Frontal cortex (tissue), 4 donors: ENCODE measurements around the gene XPO4. TPM values are rescaled to one million over a fixed set of nuclear protein-coding genes. Genes with fewer than 3 reads are reported as not detected.
"Not testable (repeated sequence)": the region's sequence is repeated elsewhere in the genome, so short reads cannot be mapped to it uniquely, and the experiment has no call there.

Experiments
- DNase-seq, 2 donors: peaks; one replicate each; pipeline ENCODE4 v3.0.0; 2012; ENCODE audit warnings: low spot score in 2 of 2
- FAIRE-seq: peaks from 2 replicates; lab custom pipeline; 2012; peaks lifted over from hg19 to GRCh38; lab: Jason Lieb, UNC
- total RNA-seq: library from RNA; depleted of rRNA; stranded (reverse); fragments of >200 nt; gene quantifications from one replicate; pipeline ENCODE4 v1.2.3, GENCODE V29; 2014
- donor health status: control.
- donor health status: control.
- donor health status: control.

Gene XPO4
- total RNA-seq, 1 donor from 2014 or later, result 24.5 TPM

DNA sequence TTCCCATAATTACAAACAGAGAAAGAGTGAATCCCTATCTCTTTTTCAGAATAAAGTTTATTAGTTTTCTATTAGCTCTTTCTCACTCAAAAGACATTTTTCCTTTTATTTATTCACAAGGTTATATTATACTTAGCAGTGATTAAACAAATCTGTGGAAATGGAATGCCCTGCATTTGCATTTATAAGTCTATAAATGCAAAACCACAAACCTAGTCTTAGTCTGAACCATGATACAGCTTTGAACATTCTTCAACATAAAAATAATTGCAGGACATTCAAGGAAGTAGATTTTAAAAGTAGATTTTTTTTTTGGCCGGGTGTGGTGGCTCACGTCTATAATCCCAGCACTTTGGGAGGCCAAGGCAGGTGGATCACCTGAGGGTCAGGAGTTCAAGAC lies 8.3 kb downstream of the XPO4 start:
- DNase-seq (no peak), FAIRE-seq (no peak)

DNA sequence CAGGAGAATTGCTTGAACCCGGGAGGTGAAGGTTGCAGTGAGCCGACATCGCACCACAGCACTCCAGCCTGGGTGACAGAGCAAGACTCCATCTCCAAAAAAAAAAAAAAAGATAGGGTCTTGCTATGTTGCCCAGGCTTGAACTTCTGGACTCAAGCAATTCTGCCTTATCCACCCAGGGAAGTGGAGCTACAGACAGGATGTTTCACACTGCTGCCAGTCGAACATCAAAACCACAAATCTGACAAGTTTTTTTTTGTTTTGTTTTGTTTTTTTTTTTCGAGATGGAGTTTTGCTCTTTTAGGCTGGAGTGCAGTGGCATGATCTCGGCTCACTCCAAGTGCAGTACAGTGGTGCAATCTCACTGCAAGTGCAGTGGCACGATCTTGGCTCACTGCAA lies 10.8 kb downstream of the XPO4 start:
- no peak for FAIRE-seq
- DNase-seq, result no peak

DNA sequence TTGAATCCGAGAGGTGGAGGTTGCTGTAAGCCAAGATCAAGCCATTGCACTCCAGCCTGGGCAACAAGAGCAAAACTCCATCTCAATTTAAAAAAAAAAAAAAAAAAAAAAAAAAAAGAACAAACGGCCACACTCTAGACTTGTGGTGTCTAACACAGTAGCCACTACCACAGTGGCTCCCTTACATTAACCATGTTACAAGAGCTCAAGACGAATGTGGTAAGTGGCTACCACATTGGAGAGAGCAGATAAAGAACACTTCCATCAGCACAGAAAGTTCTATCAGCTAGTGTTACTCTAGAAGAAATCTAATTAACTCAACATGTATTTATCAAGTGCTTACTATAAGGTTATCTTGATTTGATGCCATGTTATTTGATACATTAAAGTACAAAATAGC lies 11.5 kb downstream of the XPO4 start:
- no peak for DNase-seq
- FAIRE-seq, result no peak

DNA sequence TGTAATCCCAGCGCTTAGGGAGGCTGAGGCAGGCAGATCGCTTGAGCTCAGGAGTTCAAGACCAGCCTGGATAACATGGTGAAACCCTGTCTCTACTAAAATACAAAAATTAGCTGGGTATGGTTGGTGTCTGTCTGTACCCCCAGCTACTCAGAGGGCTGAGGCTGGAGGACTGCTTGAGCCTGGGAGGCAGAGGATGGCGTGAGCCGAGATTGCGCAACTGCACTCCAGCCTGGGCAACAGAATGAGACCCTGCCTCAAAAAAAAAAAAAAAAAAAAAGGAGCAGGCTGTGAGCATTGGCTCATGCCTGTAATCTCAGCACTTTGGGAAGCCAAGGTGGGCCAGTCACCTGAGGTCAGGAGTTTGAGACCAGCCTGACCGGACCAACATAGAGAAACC lies 12.0 kb downstream of the XPO4 start:
- not testable (repeated sequence) for FAIRE-seq, DNase-seq

DNA sequence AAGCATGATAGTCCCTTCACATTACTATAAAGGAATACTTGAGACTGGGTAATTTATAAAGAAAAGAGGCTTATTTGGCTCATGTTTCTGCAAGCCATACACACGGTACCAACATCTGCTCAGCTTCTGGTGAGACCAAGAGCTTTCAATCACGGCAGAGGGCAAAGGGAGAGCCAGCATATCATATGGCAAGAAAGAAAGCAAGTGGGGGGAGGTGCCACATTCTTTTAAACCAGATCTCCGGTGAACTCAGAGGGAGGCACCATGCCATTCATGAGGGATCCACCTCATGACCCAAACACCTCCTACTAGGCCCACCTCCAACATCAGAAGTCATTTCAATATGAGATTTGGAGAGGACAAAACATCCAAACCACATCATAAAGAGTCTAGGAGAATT lies 20.3 kb downstream of the XPO4 start:
- DNase-seq (no peak), FAIRE-seq (no peak)

DNA sequence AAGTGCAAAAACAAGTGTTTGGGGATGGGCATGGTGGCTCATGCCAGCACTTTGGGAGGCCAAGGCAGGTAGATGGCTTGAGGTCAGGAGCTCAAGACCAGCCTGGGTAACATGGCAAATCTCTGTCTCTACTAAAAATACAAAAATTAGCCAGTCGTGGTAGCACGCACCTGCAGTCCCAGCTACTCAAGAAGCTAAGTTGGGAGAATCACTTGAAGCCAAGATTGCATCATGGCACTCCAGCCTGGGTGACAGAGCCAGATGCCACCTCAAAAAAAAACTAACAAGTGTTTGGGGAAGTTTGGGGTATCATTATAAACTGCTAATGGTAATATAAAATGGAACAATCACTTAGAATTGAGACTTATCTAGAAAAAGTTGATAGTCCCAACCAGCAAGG lies 24.6 kb downstream of the XPO4 start:
- FAIRE-seq (no peak), DNase-seq (no peak)

DNA sequence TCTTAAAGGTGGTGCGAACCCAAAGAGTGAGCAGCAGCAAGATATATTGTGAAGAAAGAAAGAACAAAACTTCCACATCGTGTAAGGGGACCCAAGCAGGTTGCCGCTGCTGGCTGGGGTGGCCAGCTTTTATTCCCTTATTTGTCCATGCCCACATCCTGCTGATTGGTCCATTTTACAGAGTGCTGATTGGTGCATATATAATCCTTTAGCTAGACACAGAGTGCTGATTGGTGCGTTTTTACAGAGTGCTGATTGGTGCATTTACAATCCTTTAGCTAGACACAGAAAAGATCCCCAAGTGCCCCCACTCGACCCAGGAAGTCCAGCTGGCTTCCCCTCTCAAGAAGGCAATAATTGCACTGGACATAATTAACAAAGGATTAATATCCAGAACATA lies 25.7 kb downstream of the XPO4 start:
- not testable (repeated sequence) for DNase-seq

DNA sequence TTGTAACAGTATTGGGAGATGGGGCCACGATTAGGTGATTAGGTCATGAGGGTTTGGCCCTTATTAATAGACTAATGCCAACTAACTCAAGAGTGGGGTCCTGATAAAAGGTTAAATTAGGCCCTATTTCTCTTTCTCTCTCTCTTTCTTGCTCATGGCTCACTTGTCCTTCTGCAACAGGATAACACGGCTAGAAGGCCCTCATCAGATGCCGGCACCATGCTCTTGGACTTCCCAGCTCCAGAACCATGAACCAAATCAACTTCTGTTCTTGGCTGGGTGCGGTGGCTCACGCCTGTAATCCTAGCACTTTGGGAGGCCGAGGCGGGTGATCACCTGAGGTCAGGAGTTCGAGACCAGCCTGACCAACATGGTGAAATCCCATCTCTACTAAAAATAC lies 28.1 kb downstream of the XPO4 start:
- not testable (repeated sequence) for FAIRE-seq, DNase-seq

More for the DNA sequence above, 25.7 kb downstream of the XPO4 start:
- not testable (repeated sequence) for FAIRE-seq

DNA sequence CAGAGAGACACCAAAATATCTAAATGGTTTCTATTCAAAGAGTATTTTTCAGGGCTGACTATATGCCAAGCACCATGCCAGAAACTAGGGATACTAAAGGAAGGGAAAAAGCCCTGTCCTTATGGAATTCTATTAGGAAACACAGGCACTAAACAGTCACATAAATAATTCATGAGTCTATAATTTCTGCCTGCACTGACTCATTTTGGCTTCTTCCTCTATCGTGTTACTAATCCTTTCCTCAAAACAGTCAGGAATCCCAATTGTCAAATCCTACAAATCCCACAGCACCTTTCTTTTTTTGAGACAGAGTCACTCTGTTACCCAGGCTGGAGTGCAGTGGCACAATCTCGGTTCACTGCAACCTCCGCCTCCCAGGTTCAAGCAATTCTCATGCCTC lies 29.2 kb downstream of the XPO4 start:
- DNase-seq (no peak), FAIRE-seq (no peak)

DNA sequence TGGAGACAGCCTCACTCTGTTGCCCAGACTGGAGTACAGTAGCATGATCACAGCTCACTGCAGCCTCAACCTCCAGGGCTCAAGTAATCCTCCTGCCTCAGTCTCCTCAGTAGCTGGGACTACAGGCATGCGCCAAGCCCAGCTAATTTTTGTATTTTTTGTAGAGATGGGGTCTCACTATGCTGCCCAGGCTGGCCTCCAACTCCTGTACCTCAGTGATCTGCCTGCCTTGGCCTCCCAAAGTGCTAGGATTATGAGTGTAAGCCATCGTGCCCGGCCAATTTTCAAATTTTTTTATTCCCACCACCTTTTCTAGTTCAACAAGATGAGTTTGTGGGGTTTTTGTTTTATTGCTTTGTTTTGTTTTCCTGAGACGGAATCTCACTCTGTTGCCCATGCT lies 31.7 kb downstream of the XPO4 start:
- no peak for FAIRE-seq
- DNase-seq, result no peak

DNA sequence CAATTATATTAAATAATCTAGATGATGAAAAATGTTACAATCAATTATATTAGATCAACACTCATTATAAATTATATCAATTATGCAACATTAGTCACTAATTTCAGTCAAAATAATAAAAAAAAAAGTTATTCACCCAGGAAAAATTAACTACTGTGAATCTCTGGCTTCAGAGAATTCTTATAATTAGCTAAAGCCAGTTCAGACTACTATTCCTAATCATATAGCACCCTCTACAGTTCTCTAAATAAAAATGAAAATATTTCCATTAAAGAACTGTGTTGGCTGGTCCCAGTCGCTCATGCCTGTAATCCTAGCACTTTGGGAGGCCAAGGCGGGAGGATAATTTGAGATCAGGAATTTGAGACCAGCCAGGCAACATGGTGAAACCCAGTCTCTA lies 33.0 kb downstream of the XPO4 start:
- FAIRE-seq (peak; percentile 33), DNase-seq (no peak)

DNA sequence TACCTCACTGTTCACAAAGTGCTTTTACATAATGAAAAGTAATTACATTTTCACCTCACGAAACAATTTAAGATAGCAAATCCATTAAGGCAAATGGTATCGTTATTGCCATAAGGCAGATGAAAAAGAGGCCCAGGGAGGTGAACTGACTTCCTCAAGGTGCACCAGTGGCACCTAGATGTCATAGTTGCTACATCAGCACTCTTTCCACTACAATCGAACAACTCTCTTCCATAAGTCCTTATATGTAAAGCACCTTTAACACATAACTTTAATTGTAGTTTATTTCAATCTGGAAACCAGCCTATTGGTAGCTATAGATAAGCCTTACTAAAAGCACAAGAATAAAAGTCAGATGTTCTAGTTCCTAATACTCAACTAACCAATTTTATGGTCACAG lies 35.1 kb downstream of the XPO4 start:
- no peak for DNase-seq
- no peak for FAIRE-seq

DNA sequence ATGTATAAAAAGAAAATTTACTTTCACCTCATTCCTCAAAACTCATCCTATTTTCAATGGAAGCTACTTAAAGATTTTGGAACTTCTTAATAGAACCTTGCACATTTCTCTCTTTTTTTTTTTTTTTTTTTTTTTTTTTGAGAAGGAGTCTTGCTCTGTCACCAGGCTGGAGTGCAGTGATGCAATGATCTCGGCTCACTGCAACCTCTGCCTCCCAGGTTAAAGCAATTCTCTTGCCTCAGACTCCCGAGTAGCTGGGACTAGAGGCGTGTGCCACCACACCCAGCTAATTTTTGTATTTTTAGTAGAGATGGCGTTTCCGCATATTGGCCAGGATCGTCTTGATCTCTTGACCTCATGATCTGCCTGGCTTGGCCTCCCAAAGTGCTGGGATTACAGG lies 40.9 kb downstream of the XPO4 start:
- DNase-seq, FAIRE-seq: not testable (repeated sequence)

DNA sequence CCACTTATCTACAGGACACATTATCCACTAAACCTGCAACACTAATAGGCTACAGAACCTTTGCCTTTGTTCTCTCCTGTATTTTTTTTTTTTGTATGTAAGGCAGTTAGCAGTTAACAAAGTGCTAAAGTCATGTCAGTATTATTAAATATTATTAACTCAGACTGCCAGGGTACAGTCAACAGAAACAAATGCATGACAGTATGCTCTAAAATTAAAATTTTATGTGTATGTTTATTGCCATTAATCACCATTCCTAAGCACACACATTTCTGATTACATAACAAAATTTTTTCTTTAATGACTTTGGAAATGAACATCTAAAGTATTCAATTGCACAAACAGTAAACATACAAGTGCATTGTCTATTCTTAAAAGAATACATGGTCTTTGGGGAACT lies 41.7 kb downstream of the XPO4 start:
- DNase-seq, result no peak
- FAIRE-seq, result no peak

DNA sequence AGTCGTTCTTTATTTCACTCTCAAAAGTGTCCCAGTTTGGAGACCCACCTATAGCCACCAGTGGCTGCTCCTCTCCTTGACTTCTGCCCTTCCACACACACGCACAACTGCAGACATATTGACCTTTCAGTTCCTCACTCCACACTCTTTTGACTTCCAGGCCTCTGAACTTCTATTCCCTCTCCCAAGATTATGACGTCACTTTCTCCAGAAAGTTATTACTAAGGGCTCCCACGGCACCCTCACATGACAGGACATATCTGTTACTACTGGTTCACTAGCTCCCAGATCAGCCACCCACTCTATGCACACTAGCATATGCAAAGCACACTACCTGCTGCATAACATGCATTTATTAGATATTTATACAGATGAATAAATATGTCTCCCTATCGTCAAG lies 45.9 kb downstream of the XPO4 start:
- no peak for DNase-seq
- no peak for FAIRE-seq

DNA sequence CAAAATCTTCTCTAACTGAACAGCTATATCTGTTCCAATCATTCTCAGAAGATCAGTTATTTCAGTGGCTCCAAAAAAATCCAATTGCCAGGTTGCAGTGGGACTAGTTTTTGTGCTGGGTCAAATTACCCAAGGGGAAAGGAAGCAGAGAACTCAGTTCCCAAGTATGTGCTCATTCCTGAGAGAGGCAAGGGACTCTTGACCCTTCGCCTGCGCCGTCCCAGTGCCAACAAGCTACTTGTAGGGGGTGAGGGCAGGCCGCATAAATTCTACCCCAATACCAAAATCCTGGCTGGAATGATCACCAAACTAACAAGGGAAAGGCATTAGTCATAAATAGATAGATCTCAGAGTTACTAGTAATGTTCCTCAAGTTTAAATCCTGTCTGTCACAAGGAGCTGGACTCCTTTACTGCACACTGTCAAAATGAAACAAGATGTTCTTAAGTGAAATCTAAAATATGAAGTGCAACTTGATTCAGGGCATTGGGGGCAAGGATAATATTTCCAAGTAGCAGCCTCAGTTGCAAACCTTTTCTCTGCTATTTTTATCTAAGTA lies 50.6 kb downstream of the XPO4 start:
- FAIRE-seq (no peak), DNase-seq (no peak)

DNA sequence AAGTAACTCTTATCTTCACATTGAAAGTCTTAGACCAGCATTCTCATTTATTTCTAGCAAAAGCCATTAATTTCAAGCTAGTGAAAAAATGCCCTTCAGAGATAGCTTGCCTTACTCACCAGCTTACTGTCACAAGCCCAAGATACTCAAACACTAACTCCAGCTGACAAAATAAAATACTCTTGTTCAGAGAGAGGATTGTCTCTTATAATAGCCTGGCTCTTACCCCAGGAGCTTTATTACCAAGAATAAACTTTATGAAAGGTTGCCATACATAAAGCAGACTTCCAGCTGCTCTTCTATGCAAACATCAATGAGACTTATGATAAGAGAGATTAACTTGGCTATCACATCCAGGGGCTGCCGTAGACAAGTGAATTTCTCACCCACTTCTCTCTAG lies 53.6 kb downstream of the XPO4 start:
- DNase-seq, result no peak

DNA sequence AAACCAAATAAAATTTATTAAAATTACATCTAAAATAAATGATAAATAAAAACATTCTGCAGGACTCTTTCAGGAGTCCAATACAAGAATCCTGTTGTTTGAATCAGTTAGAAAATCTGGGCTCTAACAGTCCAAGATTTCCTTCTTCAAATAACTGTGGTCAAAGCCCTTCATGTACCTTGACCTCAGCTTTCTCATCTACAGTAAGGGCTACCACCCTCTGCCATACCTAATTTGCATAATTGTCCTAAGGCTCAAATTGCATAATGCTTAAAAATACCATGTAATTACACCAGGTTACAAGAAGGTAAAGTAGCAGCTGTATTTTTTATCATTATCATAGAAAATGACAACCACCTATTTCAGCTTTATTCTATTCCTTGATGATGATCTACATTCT lies 54.3 kb downstream of the XPO4 start:
- DNase-seq, result no peak
- FAIRE-seq, result no peak

More for the DNA sequence above, 53.6 kb downstream of the XPO4 start:
- FAIRE-seq, result no peak

DNA sequence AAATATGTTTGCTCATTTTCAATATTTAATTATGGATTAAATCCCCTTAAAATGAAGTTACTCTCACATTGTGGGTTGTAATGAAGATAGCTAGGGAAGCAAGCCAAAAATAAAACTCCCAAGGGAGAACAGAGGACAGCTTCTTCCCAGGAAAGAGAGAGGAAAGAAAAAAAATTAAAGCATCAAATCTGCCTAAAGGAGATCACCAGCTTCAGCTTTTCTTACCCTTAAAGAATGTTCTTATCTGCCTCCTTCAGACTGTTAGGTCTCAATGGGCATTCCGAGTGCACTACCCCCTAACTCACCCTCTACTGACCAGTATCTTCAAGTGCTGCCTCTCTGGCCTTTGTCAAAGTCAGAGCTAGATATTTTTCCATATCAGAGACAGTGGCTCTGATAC lies 55.2 kb downstream of the XPO4 start:
- FAIRE-seq, result no peak
- DNase-seq, result no peak

DNA sequence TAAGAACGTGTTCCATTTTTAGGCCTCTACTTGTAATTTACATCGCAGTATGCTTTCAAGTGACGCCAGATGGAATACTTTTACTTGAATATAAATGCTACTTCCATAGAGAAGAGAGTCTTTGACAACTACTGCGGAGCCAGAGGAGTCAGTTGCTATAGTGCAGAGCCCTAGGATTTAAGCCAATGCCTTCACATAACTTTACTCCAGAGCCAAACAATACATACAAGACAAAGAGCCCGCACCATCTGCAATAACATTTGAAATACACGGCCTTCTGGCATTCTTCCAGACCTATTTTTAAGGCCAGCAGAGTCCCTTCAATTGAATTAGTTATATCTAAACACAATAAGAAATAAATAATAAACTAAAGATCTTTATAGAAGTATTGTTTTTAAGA lies 59.4 kb downstream of the XPO4 start:
- FAIRE-seq (no peak), DNase-seq (no peak)

DNA sequence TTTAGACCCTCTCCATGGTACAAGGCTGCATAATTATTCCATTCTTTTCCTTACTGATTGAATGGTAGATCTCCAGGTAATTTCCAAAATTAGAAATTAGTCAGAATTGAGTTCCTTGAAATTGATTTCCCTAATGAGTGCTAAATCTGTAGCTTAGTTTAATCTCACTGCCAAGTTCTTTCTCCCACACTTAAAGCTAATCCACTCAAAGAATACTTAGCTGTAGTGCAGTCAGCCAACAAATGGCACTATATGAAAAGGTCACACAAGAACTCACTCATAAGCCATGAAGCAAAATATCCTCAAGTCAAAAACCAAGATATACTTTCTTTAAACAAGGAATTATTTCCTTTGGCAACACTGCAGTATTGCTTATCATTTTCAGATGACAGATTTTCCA lies 62.0 kb downstream of the XPO4 start:
- FAIRE-seq (no peak), DNase-seq (no peak)

DNA sequence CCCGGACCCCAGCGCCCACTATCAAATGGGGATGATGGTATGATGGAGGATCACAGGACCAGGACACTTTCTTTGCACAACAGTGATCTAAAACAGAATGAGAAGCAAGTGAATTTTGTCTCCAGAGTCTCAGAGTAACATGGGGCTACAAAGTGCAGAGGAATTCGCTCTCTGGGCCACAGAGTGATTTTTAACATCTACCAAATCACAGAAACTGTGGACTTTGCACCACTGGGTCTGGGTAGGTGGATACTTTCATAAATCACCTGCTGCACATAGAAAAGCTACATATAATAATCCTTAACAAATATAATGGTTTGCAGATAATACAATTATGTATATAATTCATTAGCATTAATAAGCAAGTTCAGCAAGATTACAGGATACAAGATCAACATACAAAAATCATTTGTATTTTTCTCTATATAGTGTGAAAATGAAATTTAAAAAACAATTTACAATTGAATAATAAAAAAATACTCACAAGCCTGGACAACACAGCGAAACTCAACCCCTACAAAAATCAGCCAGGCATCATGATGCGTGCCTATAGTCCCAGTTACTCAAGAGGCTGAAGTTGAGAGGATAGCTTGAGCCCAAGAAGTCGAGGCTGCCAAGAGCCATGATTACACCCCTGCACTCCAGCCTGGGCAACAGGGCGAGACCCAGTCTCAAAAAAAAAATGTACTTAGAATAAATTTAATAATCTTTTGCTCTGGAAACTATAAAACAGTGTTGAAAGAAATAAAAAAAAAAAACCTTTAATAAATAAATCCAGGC lies 68.5 kb downstream of the XPO4 start:
- DNase-seq, result no peak
- FAIRE-seq, result no peak
